Measurements from ENCODE around the gene CDK5R1. TPM values are rescaled to one million over a fixed set of nuclear protein-coding genes. Genes with fewer than 3 reads are reported as not detected.
"Not testable (repeated sequence)": the region's sequence is repeated elsewhere in the genome, so short reads cannot be mapped to it uniquely, and the experiment has no call there.

CDK5R1 gene
- total and polyA plus RNA-seq, 2 donors (not counting 3 experiments of a cell fraction or from before 2014, with no cell fraction given), result 1.6 to 3.9 TPM

GRCh38 chr17:32449963-32450362 is 36.8 kb upstream of the CDK5R1 start:
- H3K79me2 ChIP-seq (ENCODE audit: control insufficient read depth, insufficient read depth, low read length), result peaks cover 81% of the 10 kb centered on the region
- no peaks in the 10 kb centered on the region for H3K9me1 ChIP-seq (replicated peaks; ENCODE audit: control insufficient read depth, extremely low read depth, insufficient read depth, low read length)
- ChIA-PET CTCF (no interaction called here), POLR2A (no interaction called here)
- no peak overlapping the region for H3K9ac ChIP-seq (replicated peaks; ENCODE audit: extremely low read depth, insufficient read depth, low read length)
- H4K20me1 ChIP-seq (replicated peaks; ENCODE audit: control insufficient read depth, extremely low read depth, insufficient read depth, low read length), result peaks cover 2% of the 10 kb centered on the region
- DNase-seq (ENCODE audit: low read depth, low spot score), result no peak
- dilution Hi-C loops (cut with MboI; ENCODE audit: extremely low pct_ligation_motif_present, low sequenced_read_pairs), result no loop called here
- intact Hi-C loops (cut with micrococcal nuclease), result no loop called here
- no peak overlapping the region for H3K27ac ChIP-seq (ENCODE audit: insufficient read depth, low read depth, low read length)
- TF ChIP-seq POLR2AphosphoS5 (IDR thresholded peaks at IDR 0.05; ENCODE audit: insufficient read depth, low read depth, low read length), result no peak
- TF ChIP-seq POLR2A (IDR thresholded peaks at IDR 0.05; ENCODE audit: low read depth, low read length), result no peak
- no peak for TF ChIP-seq EZH2 (IDR thresholded peaks at IDR 0.05; ENCODE audit: borderline replicate concordance, low read depth, low read length, severe bottlenecking)
- no peak for TF ChIP-seq FOS (IDR thresholded peaks at IDR 0.05; ENCODE audit: borderline replicate concordance, insufficient read depth, low read length)
- TF ChIP-seq MAX (IDR thresholded peaks at IDR 0.05; ENCODE audit: insufficient read depth, insufficient read length), result no peak
- TF ChIP-seq, protein P1, sequence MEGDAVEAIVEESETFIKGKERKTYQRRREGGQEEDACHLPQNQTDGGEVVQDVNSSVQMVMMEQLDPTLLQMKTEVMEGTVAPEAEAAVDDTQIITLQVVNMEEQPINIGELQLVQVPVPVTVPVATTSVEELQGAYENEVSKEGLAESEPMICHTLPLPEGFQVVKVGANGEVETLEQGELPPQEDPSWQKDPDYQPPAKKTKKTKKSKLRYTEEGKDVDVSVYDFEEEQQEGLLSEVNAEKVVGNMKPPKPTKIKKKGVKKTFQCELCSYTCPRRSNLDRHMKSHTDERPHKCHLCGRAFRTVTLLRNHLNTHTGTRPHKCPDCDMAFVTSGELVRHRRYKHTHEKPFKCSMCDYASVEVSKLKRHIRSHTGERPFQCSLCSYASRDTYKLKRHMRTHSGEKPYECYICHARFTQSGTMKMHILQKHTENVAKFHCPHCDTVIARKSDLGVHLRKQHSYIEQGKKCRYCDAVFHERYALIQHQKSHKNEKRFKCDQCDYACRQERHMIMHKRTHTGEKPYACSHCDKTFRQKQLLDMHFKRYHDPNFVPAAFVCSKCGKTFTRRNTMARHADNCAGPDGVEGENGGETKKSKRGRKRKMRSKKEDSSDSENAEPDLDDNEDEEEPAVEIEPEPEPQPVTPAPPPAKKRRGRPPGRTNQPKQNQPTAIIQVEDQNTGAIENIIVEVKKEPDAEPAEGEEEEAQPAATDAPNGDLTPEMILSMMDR (IDR thresholded peaks at IDR 0.05; ENCODE audit: extremely low read depth in 1 of 2, insufficient read depth in 1 of 2, low read depth in 1 of 2, low read length in 2 of 2), result no peak
- no peak for TF ChIP-seq JUN (IDR thresholded peaks at IDR 0.05; ENCODE audit: borderline replicate concordance, insufficient read depth, insufficient read length, low read depth)
- no peak for TF ChIP-seq GATA2 (IDR thresholded peaks at IDR 0.05; ENCODE audit: insufficient read depth, insufficient read length, low read depth, low read length)
- no peak for TF ChIP-seq MYC (IDR thresholded peaks at IDR 0.05; ENCODE audit: low read depth, low read length)
- H3K4me1 ChIP-seq (ENCODE audit: control insufficient read depth, extremely low read depth, insufficient read depth, low read length), result peaks cover 11% of the 10 kb centered on the region
- peaks cover 13 to 25% of the 10 kb centered on the region in 2 experiments for H3K36me3 ChIP-seq (ENCODE audit: control insufficient read depth in 2 of 2, extremely low read depth in 1 of 2, insufficient read depth in 2 of 2, low read length in 2 of 2)
- H2AFZ ChIP-seq (ENCODE audit: low read depth, low read length), result no peak overlapping the region
- FAIRE-seq, result no peak
- H3K9me3 ChIP-seq (replicated peaks; ENCODE audit: control insufficient read depth, insufficient read depth, low read length), result no peaks in the 10 kb centered on the region
- no peaks in the 10 kb centered on the region for H3K27me3 ChIP-seq (ENCODE audit: control insufficient read depth in 2 of 2, insufficient read depth in 2 of 2, low read length in 2 of 2)
- no peak overlapping the region for H3K4me3 ChIP-seq (replicated peaks in 1 of 3; ENCODE audit: insufficient read depth in 1 of 3, low read depth in 1 of 3, low read length in 3 of 3)
- BruUV-seq (replicated peaks), result no TSS peak
- no peak overlapping the region for H3K4me2 ChIP-seq (ENCODE audit: insufficient read depth, low read length)

DNA sequence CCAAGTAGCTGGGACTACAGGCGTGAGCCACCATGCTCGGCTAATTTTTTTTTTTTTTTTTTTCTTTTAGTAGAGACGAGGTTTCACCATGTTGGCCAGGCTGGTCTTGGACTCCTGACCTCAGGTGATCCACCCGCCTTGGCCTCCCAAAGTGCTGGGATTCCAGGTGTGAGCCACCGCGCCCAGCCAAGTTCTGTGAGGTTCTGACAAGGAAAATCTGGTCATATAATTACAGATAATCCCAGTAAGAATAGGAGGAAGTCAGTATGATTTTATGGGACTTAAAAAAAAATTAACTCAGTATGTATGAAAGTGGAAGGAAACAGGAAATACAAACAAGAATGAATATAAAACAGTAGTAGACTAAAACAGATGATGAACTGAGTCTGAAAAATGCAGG is 36.4 kb upstream of the CDK5R1 start:
- CTCF ChIA-PET; H2AFZ ChIP-seq (ENCODE audit: low read depth, low read length); H3K4me2 ChIP-seq (ENCODE audit: insufficient read depth, low read length); H3K9ac ChIP-seq (replicated peaks; ENCODE audit: extremely low read depth, insufficient read depth, low read length); H3K4me3 ChIP-seq (replicated peaks in 1 of 3; ENCODE audit: insufficient read depth in 1 of 3, low read depth in 1 of 3, low read length in 3 of 3); POLR2A ChIA-PET; BruUV-seq (replicated peaks); H3K27ac ChIP-seq (ENCODE audit: insufficient read depth, low read depth, low read length); FAIRE-seq; dilution Hi-C loops (cut with MboI; ENCODE audit: extremely low pct_ligation_motif_present, low sequenced_read_pairs); H3K9me1 ChIP-seq (replicated peaks; ENCODE audit: control insufficient read depth, extremely low read depth, insufficient read depth, low read length); intact Hi-C loops (cut with micrococcal nuclease); DNase-seq (ENCODE audit: low read depth, low spot score); H3K9me3 ChIP-seq (replicated peaks; ENCODE audit: control insufficient read depth, insufficient read depth, low read length); H3K27me3 ChIP-seq (ENCODE audit: control insufficient read depth in 2 of 2, insufficient read depth in 2 of 2, low read length in 2 of 2); H4K20me1 ChIP-seq (replicated peaks; ENCODE audit: control insufficient read depth, extremely low read depth, insufficient read depth, low read length): not testable (repeated sequence)
- H3K36me3 ChIP-seq (ENCODE audit: control insufficient read depth in 2 of 2, extremely low read depth in 1 of 2, insufficient read depth in 2 of 2, low read length in 2 of 2), result peaks cover 13 to 29% of the 10 kb centered on the region in 2 experiments
- peaks cover 10% of the 10 kb centered on the region for H3K4me1 ChIP-seq (ENCODE audit: control insufficient read depth, extremely low read depth, insufficient read depth, low read length)
- peaks cover 81% of the 10 kb centered on the region for H3K79me2 ChIP-seq (ENCODE audit: control insufficient read depth, insufficient read depth, low read length)

All from endothelial cell of umbilical vein (primary cell).